Chondrocyte (in vitro differentiated cells): ENCODE results near the gene FAM78B. TPM values are rescaled to one million over a fixed set of nuclear protein-coding genes. Genes with fewer than 3 reads are reported as not detected.

Source experiments
- DNase-seq: peaks from one replicate; pipeline ENCODE4 v3.0.0; 2021; ENCODE audit warnings: mixed read lengths, low spot score
- H3K27ac Mint-ChIP-seq: one replicate; pipeline ENCODE4 v1.8.0; 2021; ENCODE audit warnings: mild to moderate bottlenecking, moderate library complexity, mixed read lengths; ENCODE audit not compliant: unreplicated experiment
- H3K27me3 Mint-ChIP-seq: 2 replicates; pipeline ENCODE4 v1.8.0; 2021; ENCODE audit warnings: low read depth, mixed read lengths
- H3K36me3 Mint-ChIP-seq: 2 replicates; pipeline ENCODE4 v1.8.0; 2021; ENCODE audit warnings: low read depth, mixed read lengths
- H3K4me1 Mint-ChIP-seq: 2 replicates; pipeline ENCODE4 v1.8.0; 2021; ENCODE audit warnings: low read depth, mild to moderate bottlenecking, mixed read lengths
- H3K4me3 Mint-ChIP-seq: one replicate; pipeline ENCODE4 v1.8.0; 2021; ENCODE audit warnings: mild to moderate bottlenecking, moderate library complexity, mixed read lengths; ENCODE audit not compliant: unreplicated experiment
- H3K9me3 Mint-ChIP-seq: 2 replicates; pipeline ENCODE4 v1.8.0; 2021; ENCODE audit warnings: low read depth, mixed read lengths
- total RNA-seq: library from RNA; stranded (reverse); gene quantifications from 3 replicates; pipeline ENCODE4 v1.2.1, GENCODE V29; 2021
- TF ChIP-seq, protein P1 (sequence below): fragments of 200-600 bp; sonication (generic); IDR thresholded peaks from 2 replicates; pipeline ENCODE4 v1.5.0; 2021; ENCODE audit warnings: antibody characterized with exemption, mild to moderate bottlenecking, moderate library complexity

The FAM78B gene
- total RNA-seq, 1 donor from 2014 or later = 0.22 TPM

DNA sequence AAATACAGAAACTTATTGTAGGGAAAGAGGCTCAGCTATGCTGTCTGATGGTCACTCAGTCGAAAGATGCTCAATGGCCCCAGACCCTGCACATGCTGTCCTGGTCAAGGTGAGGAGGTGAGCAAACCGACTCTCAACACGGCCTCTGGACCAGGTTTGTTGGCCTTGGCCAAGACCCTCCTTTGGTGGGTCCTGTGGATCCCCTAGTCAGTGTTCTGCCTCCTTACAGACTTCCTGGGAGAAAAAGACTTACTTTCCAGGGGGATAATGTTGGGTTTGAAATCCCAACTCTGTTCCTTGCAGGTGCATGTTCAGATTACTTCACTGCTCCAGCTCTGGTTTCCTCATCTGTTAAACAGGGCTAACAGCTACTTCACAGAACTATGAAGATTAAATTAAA is 53.8 kb downstream of the FAM78B start:
- Mint-ChIP-seq H3K27ac (no peak overlapping the region), H3K4me3 (no peak overlapping the region), H3K9me3 (no peaks in the 10 kb centered on the region), H3K36me3 (no peaks in the 10 kb centered on the region), H3K4me1 (no peaks in the 10 kb centered on the region), H3K27me3 (no peaks in the 10 kb centered on the region)
- TF ChIP-seq, protein P1, sequence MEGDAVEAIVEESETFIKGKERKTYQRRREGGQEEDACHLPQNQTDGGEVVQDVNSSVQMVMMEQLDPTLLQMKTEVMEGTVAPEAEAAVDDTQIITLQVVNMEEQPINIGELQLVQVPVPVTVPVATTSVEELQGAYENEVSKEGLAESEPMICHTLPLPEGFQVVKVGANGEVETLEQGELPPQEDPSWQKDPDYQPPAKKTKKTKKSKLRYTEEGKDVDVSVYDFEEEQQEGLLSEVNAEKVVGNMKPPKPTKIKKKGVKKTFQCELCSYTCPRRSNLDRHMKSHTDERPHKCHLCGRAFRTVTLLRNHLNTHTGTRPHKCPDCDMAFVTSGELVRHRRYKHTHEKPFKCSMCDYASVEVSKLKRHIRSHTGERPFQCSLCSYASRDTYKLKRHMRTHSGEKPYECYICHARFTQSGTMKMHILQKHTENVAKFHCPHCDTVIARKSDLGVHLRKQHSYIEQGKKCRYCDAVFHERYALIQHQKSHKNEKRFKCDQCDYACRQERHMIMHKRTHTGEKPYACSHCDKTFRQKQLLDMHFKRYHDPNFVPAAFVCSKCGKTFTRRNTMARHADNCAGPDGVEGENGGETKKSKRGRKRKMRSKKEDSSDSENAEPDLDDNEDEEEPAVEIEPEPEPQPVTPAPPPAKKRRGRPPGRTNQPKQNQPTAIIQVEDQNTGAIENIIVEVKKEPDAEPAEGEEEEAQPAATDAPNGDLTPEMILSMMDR = no peak
- DNase-seq = no peak

DNA sequence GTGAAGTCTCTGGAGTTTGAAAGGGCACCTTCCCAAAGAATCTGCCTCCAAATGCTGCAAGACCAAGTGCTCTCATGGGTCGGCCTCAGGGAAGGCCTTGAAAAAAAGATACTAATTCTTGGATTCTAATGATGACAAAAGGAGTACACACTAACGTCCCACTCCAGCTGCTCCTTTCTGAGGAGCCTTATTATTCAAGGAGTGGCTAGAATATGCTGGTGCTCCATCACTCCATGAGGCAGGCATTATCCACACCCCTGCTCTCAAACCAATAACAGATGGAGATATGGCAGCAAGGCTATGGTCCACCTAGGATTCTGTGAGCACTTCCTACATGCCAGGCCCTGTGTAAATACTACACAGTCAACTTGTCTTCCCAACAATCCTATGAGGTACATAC is 54.4 kb downstream of the FAM78B start:
- H3K4me3 Mint-ChIP-seq = no peak overlapping the region
- TF ChIP-seq, protein P1 = no peak
- no peak overlapping the region for H3K27ac Mint-ChIP-seq
- no peaks in the 10 kb centered on the region for H3K9me3 Mint-ChIP-seq
- no peaks in the 10 kb centered on the region for H3K27me3 Mint-ChIP-seq
- no peaks in the 10 kb centered on the region for H3K36me3 Mint-ChIP-seq
- DNase-seq = no peak
- no peaks in the 10 kb centered on the region for H3K4me1 Mint-ChIP-seq

DNA sequence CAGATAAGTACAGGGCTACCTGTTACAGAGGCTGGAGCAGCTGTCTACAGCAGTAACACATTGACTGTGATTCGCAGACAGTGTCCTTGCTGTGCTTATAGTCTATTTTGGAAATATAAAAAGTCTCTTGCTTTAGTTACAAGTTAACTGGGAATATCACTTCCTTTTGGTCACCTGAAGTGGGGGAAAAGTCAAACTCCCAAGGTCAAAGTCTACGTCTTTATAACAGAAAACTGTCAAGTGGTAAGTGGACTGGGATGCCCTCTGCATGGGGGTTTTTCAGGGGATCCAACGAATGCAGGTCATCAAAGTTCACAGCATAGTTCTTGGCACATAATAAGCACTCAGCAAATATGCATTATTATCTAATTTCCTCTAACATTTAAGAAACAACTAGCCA is 55.4 kb downstream of the FAM78B start:
- Mint-ChIP-seq H3K27me3 (no peaks in the 10 kb centered on the region), H3K36me3 (no peaks in the 10 kb centered on the region), H3K27ac (no peak overlapping the region), H3K9me3 (no peaks in the 10 kb centered on the region), H3K4me3 (no peak overlapping the region), H3K4me1 (no peaks in the 10 kb centered on the region)
- TF ChIP-seq, protein P1 = no peak
- DNase-seq = no peak

DNA sequence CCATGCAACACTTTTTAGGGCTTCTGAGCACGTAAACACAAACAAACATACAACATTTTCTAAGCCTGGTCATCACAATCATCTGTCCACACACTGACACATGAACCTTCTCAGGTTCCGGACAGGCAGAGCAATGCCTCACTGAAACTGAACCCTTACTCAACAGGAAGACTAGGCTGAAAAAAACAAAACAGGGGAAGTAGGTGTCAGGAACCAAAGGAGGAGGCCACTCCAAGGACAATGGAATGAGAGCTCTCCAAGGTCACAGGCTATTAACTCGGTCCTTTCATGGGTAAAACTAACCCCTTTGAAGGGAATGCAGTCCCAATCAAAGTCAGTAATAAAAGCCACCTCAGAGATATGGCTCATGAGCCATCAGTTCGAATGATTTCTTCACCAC is 76.6 kb downstream of the FAM78B start:
- TF ChIP-seq, protein P1 = no peak
- no peaks in the 10 kb centered on the region for H3K36me3 Mint-ChIP-seq
- H3K4me3 Mint-ChIP-seq = no peak overlapping the region
- peaks cover 3% of the 10 kb centered on the region for H3K9me3 Mint-ChIP-seq
- no peak for DNase-seq
- no peaks in the 10 kb centered on the region for H3K27me3 Mint-ChIP-seq
- H3K4me1 Mint-ChIP-seq = no peaks in the 10 kb centered on the region
- H3K27ac Mint-ChIP-seq = no peak overlapping the region

DNA sequence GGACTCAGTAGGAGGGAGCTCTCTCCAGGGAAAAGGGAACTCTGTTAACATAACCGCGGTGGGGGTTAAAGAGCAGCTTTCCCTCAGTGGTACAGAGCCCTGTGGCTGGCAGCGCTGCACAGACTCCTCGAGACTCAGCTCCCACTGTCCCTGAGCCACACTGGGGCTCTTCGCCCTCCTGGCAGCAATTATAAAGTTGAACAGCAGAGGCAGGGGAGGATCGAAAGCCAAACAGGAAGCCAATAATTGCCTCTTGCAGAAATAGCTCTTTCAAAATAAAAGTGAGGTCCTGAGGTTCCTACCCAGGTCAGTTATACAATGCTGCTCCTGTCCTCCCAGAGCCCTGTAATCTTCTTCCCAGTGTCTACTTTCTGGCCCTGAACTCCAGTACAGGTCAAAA is 77.0 kb downstream of the FAM78B start:
- Mint-ChIP-seq H3K27ac (no peak overlapping the region), H3K36me3 (no peaks in the 10 kb centered on the region), H3K27me3 (no peaks in the 10 kb centered on the region), H3K4me3 (no peak overlapping the region), H3K9me3 (peaks cover 3% of the 10 kb centered on the region), H3K4me1 (no peaks in the 10 kb centered on the region)
- no peak for DNase-seq
- TF ChIP-seq, protein P1 = no peak
